Lung (tissue), 12 donors: ENCODE data around the gene PRDM15. TPM values are rescaled to one million over a fixed set of nuclear protein-coding genes. Genes with fewer than 3 reads are reported as not detected.
A peak's percentile ranks its signal among the peaks of the same experiment; 100 is the strongest.

Source experiments
- ATAC-seq: fragments of 200-7000 bp; cut with Tn5 transposase; one replicate; pipeline ENCODE4 v1.9.1; 2020; ENCODE audit warnings: moderate number of reproducible peaks; ENCODE audit not compliant: insufficient read depth, low FRiP score
- DNase-seq, 3 donors: peaks; one replicate each; pipeline ENCODE4 v3.0.0-alpha.2; 2013 to 2017
- H3K27ac ChIP-seq, 2 donors: one replicate each; pipeline ENCODE4 v1.5.1; 2013; ENCODE audit warnings: mild to moderate bottlenecking in 2 of 2, moderate library complexity in 2 of 2, control low read depth in 1 of 2, inconsistent platforms in 1 of 2, low read depth in 1 of 2, low read length in 1 of 2
- H3K27me3 ChIP-seq, 3 donors: one replicate each; pipeline ENCODE4 v1.5.1; 2013; ENCODE audit warnings: low read length in 2 of 3; ENCODE audit not compliant: control insufficient read depth in 3 of 3, insufficient read depth in 3 of 3
- H3K36me3 ChIP-seq, 4 donors: one replicate each; pipeline ENCODE4 v1.5.1; 2013; ENCODE audit warnings: low read length in 4 of 4, mild to moderate bottlenecking in 1 of 4, moderate library complexity in 1 of 4; ENCODE audit not compliant: control insufficient read depth in 4 of 4, insufficient read depth in 4 of 4
- H3K4me1 ChIP-seq, 5 donors: one replicate each; pipeline ENCODE4 v1.5.1; 2013; ENCODE audit warnings: low read length in 5 of 5, mild to moderate bottlenecking in 2 of 5, moderate library complexity in 1 of 5; ENCODE audit not compliant: control insufficient read depth in 5 of 5, insufficient read depth in 5 of 5
- H3K4me3 ChIP-seq: one replicate; pipeline ENCODE4 v1.5.1; 2013; ENCODE audit warnings: mild to moderate bottlenecking, control low read depth, moderate library complexity
- H3K9ac ChIP-seq, 2 donors: one replicate each; pipeline ENCODE4 v1.5.1; 2013; ENCODE audit warnings: low read length in 2 of 2, control low read depth in 1 of 2; ENCODE audit not compliant: insufficient read depth in 1 of 2
- H3K9me3 ChIP-seq, 4 donors: one replicate each; pipeline ENCODE4 v1.5.1; 2013; ENCODE audit warnings: low read length in 3 of 4, mild to moderate bottlenecking in 1 of 4, moderate library complexity in 1 of 4; ENCODE audit not compliant: control insufficient read depth in 4 of 4, insufficient read depth in 3 of 4
- CTCF ChIP-seq: IDR thresholded peaks from 2 replicates; pipeline ENCODE4 v1.5.1; 2012; ENCODE audit warnings: mild to moderate bottlenecking; ENCODE audit errors: control extremely low read depth, extremely low read depth
- WGBS, 2 donors: extraction: QIAGEN DNeasy Blood & Tissue Kit; methylation state at CpG; one replicate each; pipeline ENCODE4 v1.1.7; 2013; 5-methylcytosine and 5-hydroxymethylcytosine counted together
- polyA plus RNA-seq, 2 donors: library from polyadenylated mRNA; stranded (reverse); fragments of 200-250 nt; gene quantifications; one replicate each; pipeline ENCODE4 v1.2.1, GENCODE V29; 2013
- total RNA-seq, 2 donors: library from RNA; depleted of rRNA in 1 of 2; stranded (reverse); fragments of >200 nt in 1 of 2; gene quantifications; one replicate each; pipeline ENCODE4 v1.2.1, GENCODE V29; 2014 to 2021
- donor health status: control.
- donor health status: control.
- donor health status: Bipolar disorder and iron deficiency.
- donor health status: healthy.
- donor health status: DM: yes; HTN: yes; CAD: no.

PRDM15 gene
- total and polyA plus RNA-seq, 4 donors, result 2.4 to 7.2 (median 4.1) TPM

GRCh38 chr21:41752231-41752681, 126.9 kb downstream of the PRDM15 start:
- peaks cover 0 to 26% (median 4%) of the 10 kb centered on the region in 5 donors for H3K4me1 ChIP-seq
- H3K36me3 ChIP-seq, result peaks cover 0 to 6% (median 0%) of the 10 kb centered on the region in 4 donors
- H3K4me3 ChIP-seq, result no peak overlapping the region
- DNase-seq (no peak), ATAC-seq (peak; percentile 44)
- peak overlapping the region in 1 of 2 donors; percentile 8 for H3K27ac ChIP-seq
- H3K9me3 ChIP-seq, result no peaks in the 10 kb centered on the region
- no peak overlapping the region for H3K9ac ChIP-seq
- whole genome bisulfite sequencing, 2 donors, result 68 to 78% methylated on average over 13 of the region's 13 CpGs
- TF ChIP-seq CTCF, result no peak
- peaks cover 0 to 4% (median 3%) of the 10 kb centered on the region in 3 donors for H3K27me3 ChIP-seq

- WGBS, 2 donors, result 46 to 65% methylated on average over 12 of the region's 12 CpGs
- H3K4me3 ChIP-seq, result no peak overlapping the region
- peak overlapping the region in 1 of 2 donors; percentile 11 for H3K27ac ChIP-seq
- TF ChIP-seq CTCF, result no peak
- ATAC-seq, result peak; percentile 12
- no peaks in the 10 kb centered on the region for H3K9me3 ChIP-seq
- DNase-seq, result peak; percentile 62 to 87 (median 84)
- H3K36me3 ChIP-seq, result peaks cover 0 to 4% (median 0%) of the 10 kb centered on the region in 4 donors
- H3K9ac ChIP-seq, result no peak overlapping the region
- peaks cover 0 to 4% (median 3%) of the 10 kb centered on the region in 3 donors for H3K27me3 ChIP-seq
- peaks cover 0 to 26% (median 4%) of the 10 kb centered on the region in 5 donors for H3K4me1 ChIP-seq
These were observed 127.5 kb downstream of the PRDM15 start for GRCh38 chr21:41751611-41752011.

- TF ChIP-seq CTCF, result no peak
- H3K4me1 ChIP-seq, result peaks cover 0 to 26% (median 4%) of the 10 kb centered on the region in 5 donors
- ATAC-seq (no peak), DNase-seq (no peak)
- WGBS, 2 donors, result 85 to 86% methylated on average over 16 of the region's 16 CpGs
- H3K27ac ChIP-seq, result peak overlapping the region in 1 of 2 donors; percentile 15
- H3K9me3 ChIP-seq, result no peaks in the 10 kb centered on the region
- peaks cover 0 to 4% (median 3%) of the 10 kb centered on the region in 3 donors for H3K27me3 ChIP-seq
- H3K9ac ChIP-seq, result no peak overlapping the region
- H3K4me3 ChIP-seq, result no peak overlapping the region
- H3K36me3 ChIP-seq, result peaks cover 0 to 4% (median 0%) of the 10 kb centered on the region in 4 donors
These were observed 128.5 kb downstream of the PRDM15 start for GRCh38 chr21:41750532-41751151.
